GM04504 (cell line): ENCODE results near the gene KCNIP4.

ENCODE experiments used
- DNase-seq: peaks from one replicate; pipeline ENCODE4 v3.0.0-alpha.2; 2012; ENCODE audit warnings: low read depth

Gene KCNIP4

DNA sequence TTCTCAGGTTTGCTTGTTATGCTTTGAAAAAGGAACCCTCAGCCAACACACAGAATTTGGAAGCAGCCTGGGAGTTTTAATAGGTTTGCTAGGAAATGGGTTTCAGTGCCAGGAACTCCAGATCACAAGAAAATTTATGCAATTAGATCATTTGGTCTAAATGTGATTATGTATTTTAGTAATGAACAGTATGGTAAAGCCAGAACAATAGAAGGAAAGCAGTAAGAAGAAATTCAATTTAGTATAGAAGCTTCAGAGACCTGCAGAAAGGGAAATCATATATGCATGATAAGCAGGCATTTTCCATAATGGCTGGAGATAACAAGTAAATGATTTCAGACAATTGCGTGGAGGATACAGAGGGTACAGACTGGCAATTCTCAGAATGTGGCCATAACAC is 184.7 kb downstream of the KCNIP4 start:
- DNase-seq: no peak

- no peak for DNase-seq
Measured at GRCh38 chr4:21757248-21757647, 191.3 kb downstream of the KCNIP4 start.

- DNase-seq: no peak
Measured at GRCh38 chr4:21753084-21753760, 195.3 kb downstream of the KCNIP4 start.

- DNase-seq: no peak
Measured at GRCh38 chr4:21752616-21753015, 196.0 kb downstream of the KCNIP4 start.

DNA sequence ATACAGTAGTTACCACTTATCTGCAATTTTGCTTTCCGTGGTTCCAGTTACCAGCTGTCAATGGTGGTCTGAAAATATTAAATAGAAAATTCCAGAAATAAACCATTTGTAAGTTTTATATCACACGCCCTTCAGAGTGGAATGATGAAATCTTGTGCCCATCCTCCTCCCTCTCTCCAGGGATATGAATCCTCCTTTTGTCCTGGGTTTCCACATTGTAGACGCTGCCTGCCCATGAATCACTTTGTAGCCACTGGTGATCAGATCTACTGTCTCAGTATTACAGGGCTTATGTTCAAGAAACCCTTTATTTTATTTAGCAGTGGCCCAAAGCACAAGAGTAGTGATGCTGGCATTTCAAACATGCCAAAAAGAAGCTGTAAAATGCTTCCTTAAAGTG is 198.6 kb downstream of the KCNIP4 start:
- no peak for DNase-seq

DNA sequence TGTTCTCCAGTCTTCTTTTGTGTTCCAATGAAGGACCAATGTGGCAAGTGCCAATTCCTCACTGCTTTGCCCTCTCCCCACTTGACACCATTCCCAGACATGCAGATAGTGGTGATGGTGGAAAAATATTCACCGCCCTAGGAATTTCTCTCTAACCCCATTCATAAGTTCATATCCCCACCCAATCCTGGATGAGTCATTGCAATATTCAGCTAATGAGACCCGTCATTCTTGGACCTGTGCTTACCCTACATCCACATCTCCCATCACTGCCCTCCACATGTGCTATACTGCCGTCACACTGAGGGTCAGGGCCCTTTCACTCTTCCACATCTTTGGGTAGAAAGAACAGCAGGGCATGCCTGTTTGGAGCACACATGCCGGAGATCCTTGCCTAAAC is 199.2 kb downstream of the KCNIP4 start:
- no peak for DNase-seq

- DNase-seq: no peak
Measured at GRCh38 chr4:21744046-21744445, 204.5 kb downstream of the KCNIP4 start.

DNA sequence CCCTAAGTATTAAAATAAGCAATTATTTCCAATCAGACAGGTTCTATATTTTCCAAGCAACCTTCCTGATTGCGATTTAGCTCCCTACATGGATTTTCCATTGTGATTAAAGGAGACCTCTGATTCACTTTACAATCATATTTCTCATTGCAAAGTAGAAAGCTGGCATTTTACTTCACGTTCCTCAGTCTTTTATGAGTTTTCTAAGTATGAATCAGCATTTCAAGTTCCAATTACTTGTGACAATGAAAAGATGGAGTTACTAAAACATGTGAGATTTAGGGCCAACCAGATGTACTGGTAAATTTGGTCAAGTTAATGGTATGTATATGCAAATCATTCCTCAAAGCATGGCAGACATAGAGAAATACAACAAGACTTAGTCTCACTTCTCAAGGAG is 206.2 kb downstream of the KCNIP4 start:
- no peak for DNase-seq

- no peak for DNase-seq
Measured at GRCh38 chr4:21738821-21739220, 209.8 kb downstream of the KCNIP4 start.

- DNase-seq: no peak
Measured at GRCh38 chr4:21735866-21736265, 212.7 kb downstream of the KCNIP4 start.

DNA sequence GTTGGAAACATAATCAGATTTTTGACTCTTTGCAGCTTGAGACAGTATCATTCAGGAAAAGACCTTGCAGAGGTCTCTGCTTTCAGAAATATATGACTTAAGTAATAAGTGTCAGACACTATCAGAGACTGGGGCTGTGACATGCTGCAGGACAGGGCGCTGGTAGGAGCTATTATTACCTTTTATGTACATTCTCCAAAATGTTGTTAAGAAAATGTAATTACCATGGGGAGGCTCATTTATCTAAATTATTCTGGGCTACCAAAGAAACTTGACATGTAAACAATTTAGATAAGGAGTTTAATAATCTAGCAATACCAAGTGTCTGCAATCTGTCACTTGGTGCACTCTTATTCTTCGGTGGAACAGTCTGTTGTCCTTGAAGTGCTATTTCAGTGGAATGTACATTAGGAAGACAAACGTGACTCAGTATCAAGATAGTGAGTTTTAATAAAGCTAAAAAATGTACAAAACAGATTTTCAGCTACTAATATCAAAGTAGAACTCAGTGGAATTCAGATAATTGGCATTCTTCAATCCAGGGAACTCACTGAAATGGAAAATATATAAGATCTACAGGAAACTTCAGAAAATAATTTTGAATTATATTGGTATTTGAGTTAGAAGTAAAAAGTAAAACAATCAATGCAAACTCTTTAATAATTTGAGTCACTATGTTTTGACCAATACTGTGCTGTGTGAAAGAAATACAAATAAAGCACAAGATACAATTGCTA is 214.5 kb downstream of the KCNIP4 start:
- DNase-seq: no peak

GRCh38 chr4:21728304-21728703 is 220.3 kb downstream of the KCNIP4 start:
- DNase-seq: no peak

GRCh38 chr4:21726255-21726815 is 222.2 kb downstream of the KCNIP4 start:
- DNase-seq: no peak

GRCh38 chr4:21722157-21722839 is 226.3 kb downstream of the KCNIP4 start:
- no peak for DNase-seq

- DNase-seq: no peak
Measured at GRCh38 chr4:21716531-21716930, 232.0 kb downstream of the KCNIP4 start.

GRCh38 chr4:21710179-21710835 is 238.3 kb downstream of the KCNIP4 start:
- no peak for DNase-seq

DNA sequence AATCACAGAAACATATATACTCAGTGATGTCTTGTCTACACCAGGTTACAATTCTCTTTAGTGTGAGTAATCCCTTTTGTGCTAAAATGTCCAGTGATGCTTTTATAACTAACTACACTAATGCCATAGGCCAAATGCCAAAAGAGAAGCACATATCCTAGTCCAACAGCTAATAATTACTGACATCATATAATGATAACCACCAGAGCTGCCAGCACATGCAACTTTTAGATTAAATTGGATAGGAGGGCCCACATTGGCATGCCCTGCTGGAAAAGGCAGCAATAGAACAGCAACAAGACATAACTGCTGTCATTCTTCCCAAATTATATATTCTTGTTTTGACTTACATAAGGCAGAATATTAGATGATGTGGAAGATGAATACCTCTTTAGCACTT is 238.8 kb downstream of the KCNIP4 start:
- DNase-seq: no peak

GRCh38 chr4:21709031-21709430 is 239.5 kb downstream of the KCNIP4 start:
- no peak for DNase-seq

DNA sequence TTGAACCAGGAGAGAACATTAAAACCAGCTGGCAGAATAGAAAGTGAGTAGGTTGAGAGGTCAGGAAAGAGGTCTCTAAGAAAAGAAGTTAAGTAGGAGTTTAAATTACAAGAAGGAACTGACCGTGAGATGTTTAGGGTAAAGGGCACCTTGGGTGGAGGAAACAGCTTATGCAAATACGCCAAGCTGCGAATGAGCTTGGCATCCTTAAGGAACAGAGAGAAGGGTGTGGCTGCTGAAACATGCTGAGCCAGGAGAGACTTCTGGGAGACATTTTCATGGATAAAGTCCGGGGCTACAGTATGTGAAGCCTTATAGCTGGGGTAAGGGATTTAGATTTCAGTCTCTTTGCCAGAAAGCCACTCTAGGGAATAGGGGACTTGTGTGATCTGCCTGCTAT is 249.1 kb downstream of the KCNIP4 start:
- DNase-seq: no peak

DNA sequence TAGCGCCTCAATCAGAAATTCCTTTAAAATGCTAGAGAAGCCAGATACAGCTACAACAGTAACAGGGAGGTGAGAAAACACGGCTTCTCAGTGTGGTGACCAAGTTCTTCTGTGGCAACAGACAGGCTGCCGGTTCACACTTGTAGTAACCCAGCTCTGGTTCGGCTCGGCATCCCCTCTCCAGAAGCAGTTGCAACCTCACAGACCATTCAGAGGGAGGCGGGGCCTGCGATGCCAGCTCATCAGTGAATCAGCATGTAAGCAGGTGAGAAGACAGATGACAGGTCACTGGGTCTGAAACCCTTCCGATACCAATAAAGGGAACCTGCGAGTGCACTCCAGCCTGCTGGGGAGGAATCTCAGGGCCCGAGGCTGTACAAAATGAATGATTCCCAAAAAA is 251.0 kb downstream of the KCNIP4 start:
- no peak for DNase-seq

DNA sequence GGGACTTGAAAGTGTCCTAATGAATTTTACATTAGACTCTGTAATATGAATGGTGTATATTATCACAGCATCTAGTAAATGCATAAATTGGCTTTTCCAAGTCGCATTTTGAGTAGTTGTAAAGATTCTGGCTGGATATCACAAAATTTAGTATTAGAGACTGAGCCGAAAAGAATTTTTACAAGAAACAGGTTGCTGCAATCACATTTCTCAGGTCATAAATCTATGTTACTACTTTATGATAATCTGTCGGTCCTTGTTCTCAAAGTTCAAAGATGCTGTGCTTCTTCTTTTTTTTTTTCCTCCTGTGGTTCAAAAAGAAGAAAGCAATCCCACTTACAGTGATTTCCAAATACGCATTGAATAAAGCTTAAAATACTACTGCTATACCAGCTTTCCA is 253.4 kb downstream of the KCNIP4 start:
- DNase-seq: no peak

DNA sequence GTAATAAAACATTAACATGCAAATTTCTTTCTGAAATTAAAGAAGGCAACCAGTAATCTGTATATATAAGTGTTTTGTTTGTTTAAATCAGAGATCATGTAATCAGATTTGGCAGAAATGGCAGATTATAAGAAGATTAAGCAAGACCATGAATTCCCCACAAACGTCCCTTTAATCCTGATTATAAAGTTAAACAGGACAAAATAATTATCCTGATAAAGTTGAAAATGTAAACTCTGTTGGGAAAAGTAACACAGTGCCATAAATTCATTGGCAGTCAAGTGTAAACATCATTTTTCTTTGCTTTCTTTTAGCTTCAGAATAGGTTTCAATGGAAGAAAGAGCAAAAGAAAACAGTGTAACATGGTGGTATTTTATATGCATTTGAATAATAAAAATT is 256.3 kb downstream of the KCNIP4 start:
- no peak for DNase-seq
